CD4-positive, alpha-beta T cell (primary cell): Measurements from ENCODE around the gene ZNF182. TPM values are rescaled to one million over a fixed set of nuclear protein-coding genes. Genes with fewer than 3 reads are reported as not detected.
A peak's percentile ranks its signal among the peaks of the same experiment; 100 is the strongest.
"Not testable (repeated sequence)": the region's sequence is repeated elsewhere in the genome, so short reads cannot be mapped to it uniquely, and the experiment has no call there.

ENCODE experiments used
- ATAC-seq: fragments of 200-7000 bp; cut with Tn5 transposase; one replicate; pipeline ENCODE4 v1.10.0; 2022; ENCODE audit warnings: mild to moderate bottlenecking; ENCODE audit not compliant: poor library complexity
- CTCF ChIA-PET: fragments of 350-600 bp; sonication (Branson Sonifier 250); formaldehyde crosslinking; loops from one replicate; lab custom pipeline; 2021; ENCODE audit warnings: antibody characterized with exemption, inconsistent platforms; lab: Charles Lee
- POLR2A ChIA-PET: fragments of 350-600 bp; sonication (Branson Sonifier 250); formaldehyde crosslinking; loops from one replicate; lab custom pipeline; 2021; ENCODE audit warnings: antibody characterized with exemption, inconsistent platforms; lab: Charles Lee
- DNase-seq, 14 experiments: peaks; one replicate each; pipeline ENCODE4 v3.0.0-alpha.2; 2013 to 2020; ENCODE audit warnings: mixed read lengths in 2 of 14
- H3K27ac ChIP-seq, 2 donors: one replicate each; pipeline versions ENCODE4 v1.5.1 to v1.7.0; 2013; ENCODE audit warnings: low read length in 2 of 2, low read depth in 1 of 2, mild to moderate bottlenecking in 1 of 2
- H3K27me3 ChIP-seq, 2 experiments: 1 replicate in 1 of 2; 2 replicates in 1 of 2; pipeline versions ENCODE4 v1.6.1 to v1.7.0; 2013; ENCODE audit warnings: low read length in 2 of 2, control low read depth in 1 of 2, mild to moderate bottlenecking in 1 of 2, moderate library complexity in 1 of 2; ENCODE audit not compliant: insufficient read depth in 2 of 2, control insufficient read depth in 1 of 2
- H3K36me3 ChIP-seq: one replicate; pipeline ENCODE4 v1.6.1; 2013; ENCODE audit warnings: low read length, control low read depth; ENCODE audit not compliant: insufficient read depth
- H3K4me1 ChIP-seq: one replicate; pipeline ENCODE4 v1.6.1; 2013; ENCODE audit warnings: low read length, control low read depth; ENCODE audit not compliant: insufficient read depth
- H3K4me3 ChIP-seq: one replicate; pipeline ENCODE4 v1.5.1; 2013; ENCODE audit warnings: mild to moderate bottlenecking, low read length, moderate library complexity
- H3K9me3 ChIP-seq, 2 experiments: 1 replicate in 1 of 2; 2 replicates in 1 of 2; pipeline versions ENCODE4 v1.6.1 to v1.7.0; 2013; ENCODE audit warnings: low read length in 2 of 2, mild to moderate bottlenecking in 2 of 2, control low read depth in 1 of 2, moderate library complexity in 1 of 2; ENCODE audit not compliant: control insufficient read depth in 1 of 2, insufficient read depth in 1 of 2
- H3K27ac Mint-ChIP-seq: one replicate; pipeline ENCODE4 v1.8.0; 2020; ENCODE audit warnings: mixed read lengths
- H3K27me3 Mint-ChIP-seq: one replicate; pipeline ENCODE4 v1.8.0; 2021; ENCODE audit warnings: mixed read lengths
- H3K36me3 Mint-ChIP-seq: one replicate; pipeline ENCODE4 v1.8.0; 2021; ENCODE audit warnings: low read depth, mixed read lengths
- H3K4me1 Mint-ChIP-seq: one replicate; pipeline ENCODE4 v1.8.0; 2021; ENCODE audit warnings: low read depth, mixed read lengths
- H3K4me3 Mint-ChIP-seq: one replicate; pipeline ENCODE4 v1.8.0; 2020; ENCODE audit warnings: mild to moderate bottlenecking, mixed read lengths
- H3K9me3 Mint-ChIP-seq: one replicate; pipeline ENCODE4 v1.8.0; 2020; ENCODE audit warnings: mixed read lengths
- intact Hi-C, 2 experiments: fragments of 100-400 bp; cut with DNase I in 1 of 2; cut with micrococcal nuclease in 1 of 2; formaldehyde crosslinking; loops; one replicate each; pipeline versions ENCODE4 v1.15.1 to v1.9.0; 2023 to 2025; cut with DNase I, micrococcal nuclease
- total RNA-seq, 174 experiments: library from RNA in 2 of 174; stranded (reverse) in 2 of 174; gene quantifications; one replicate each; pipeline ENCODE4 v1.2.3 and lab custom pipeline; 2021 to 2026

ZNF182 gene
- total RNA-seq, 2 experiments from 2014 or later = 4.8 to 5.0 TPM

GRCh38 chrX:48019892-48020291, 16.1 kb upstream of the ZNF182 start:
- H3K4me1 ChIP-seq, DNase-seq, H3K9me3 ChIP-seq, H3K27me3 Mint-ChIP-seq, H3K4me3 Mint-ChIP-seq, H3K36me3 Mint-ChIP-seq, H3K36me3 ChIP-seq, H3K4me3 ChIP-seq, H3K27me3 ChIP-seq, CTCF ChIA-PET, POLR2A ChIA-PET, H3K9me3 Mint-ChIP-seq, H3K27ac ChIP-seq, H3K27ac Mint-ChIP-seq: not testable (repeated sequence)
- intact Hi-C loops = loop anchor here (5.0 to 10.0 kb wide), 6 partner anchors 125 to 828 kb away; partner anchors contain the start of genes ELK1 (in 2 of the 2), UBA1 (in 2 of the 2) and UXT (in 2 of the 2)
- peaks cover 14% of the 10 kb centered on the region for H3K4me1 Mint-ChIP-seq
- peak; percentile 67 for ATAC-seq

DNA sequence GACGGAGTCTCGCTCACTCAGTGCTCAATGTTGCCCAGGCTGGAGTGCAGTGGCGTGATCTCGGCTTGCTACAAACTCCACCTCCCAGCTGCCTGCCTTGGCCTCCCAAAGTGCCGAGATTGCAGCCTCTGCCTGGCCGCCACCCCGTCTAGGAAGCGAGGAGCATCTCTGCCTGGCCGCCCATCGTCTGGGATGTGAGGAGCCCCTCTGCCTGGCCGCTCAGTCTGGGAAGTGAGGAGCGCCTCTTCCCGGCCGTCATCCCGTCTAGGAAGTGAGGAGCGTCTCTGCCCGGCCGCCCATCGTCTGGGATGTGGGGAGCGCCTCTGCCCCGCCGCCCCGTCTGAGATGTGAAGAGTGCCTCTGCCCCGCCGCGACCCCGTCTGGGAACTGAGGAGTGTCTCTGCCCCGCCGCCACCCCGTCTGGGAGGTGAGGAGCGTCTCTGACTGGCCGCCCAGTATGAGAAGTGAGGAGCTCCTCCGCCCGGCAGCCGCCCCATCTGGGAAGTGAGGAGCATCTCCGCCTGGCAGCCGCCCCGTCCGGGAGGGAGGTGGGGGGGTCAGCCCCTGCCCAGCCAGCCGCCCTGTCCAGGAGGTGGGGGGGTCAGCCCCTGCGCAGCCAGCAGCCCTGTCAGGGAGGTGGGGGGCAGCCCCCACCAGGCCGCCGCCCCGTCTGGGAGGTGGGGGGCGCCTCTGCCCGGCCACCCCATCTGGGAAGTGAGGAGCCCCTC, 13.0 kb upstream of the ZNF182 start:
- CTCF ChIA-PET, H3K27me3 Mint-ChIP-seq: not testable (repeated sequence)
- intact Hi-C loops = loop anchor here in 1 of 2 experiments (10.0 kb wide), 1 partner anchor 128 kb away; no protein-coding TSS in a partner anchor

GRCh38 chrX:48009445-48009960, 5.7 kb upstream of the ZNF182 start:
- H3K27me3 ChIP-seq, H3K36me3 Mint-ChIP-seq, intact Hi-C loops, CTCF ChIA-PET, H3K4me3 ChIP-seq, DNase-seq, H3K4me1 Mint-ChIP-seq, H3K9me3 ChIP-seq, H3K36me3 ChIP-seq, H3K9me3 Mint-ChIP-seq, H3K27me3 Mint-ChIP-seq, H3K4me1 ChIP-seq, POLR2A ChIA-PET, H3K4me3 Mint-ChIP-seq, H3K27ac ChIP-seq, ATAC-seq, H3K27ac Mint-ChIP-seq: not testable (repeated sequence)

More for the DNA sequence above, 13.0 kb upstream of the ZNF182 start:
- H3K27ac ChIP-seq, ATAC-seq, H3K27me3 ChIP-seq, H3K36me3 ChIP-seq, H3K9me3 Mint-ChIP-seq, H3K4me1 ChIP-seq, POLR2A ChIA-PET, H3K36me3 Mint-ChIP-seq, H3K4me3 ChIP-seq, H3K9me3 ChIP-seq, H3K27ac Mint-ChIP-seq, H3K4me3 Mint-ChIP-seq, DNase-seq, H3K4me1 Mint-ChIP-seq: not testable (repeated sequence)

- H3K9me3 ChIP-seq, POLR2A ChIA-PET, intact Hi-C loops, H3K27ac Mint-ChIP-seq, H3K4me3 ChIP-seq, H3K27me3 ChIP-seq, H3K27ac ChIP-seq, H3K36me3 ChIP-seq, H3K4me3 Mint-ChIP-seq, H3K9me3 Mint-ChIP-seq, CTCF ChIA-PET, ATAC-seq, DNase-seq, H3K27me3 Mint-ChIP-seq: not testable (repeated sequence)
- H3K4me1 Mint-ChIP-seq = peaks cover 24% of the 10 kb centered on the region
- peaks cover 11% of the 10 kb centered on the region for H3K4me1 ChIP-seq
- peaks cover 12% of the 10 kb centered on the region for H3K36me3 Mint-ChIP-seq
Measured at GRCh38 chrX:48006688-48007087, 2.9 kb upstream of the ZNF182 start, which contains the start of gene SPACA5. TSS of gene SPACA5 (plus strand) at chrX:48006988. CDS start at chrX:48007803, 815 bp downstream.
